GM15510 (cell line): ENCODE data around the gene PKDREJ.

ENCODE experiments used
- POLR2A ChIP-seq: IDR thresholded peaks from 3 replicates; pipeline ENCODE4 v1.6.1; 2011; ENCODE audit warnings: borderline replicate concordance; ENCODE audit not compliant: insufficient read length; ENCODE audit errors: extremely low read depth

PKDREJ gene

DNA sequence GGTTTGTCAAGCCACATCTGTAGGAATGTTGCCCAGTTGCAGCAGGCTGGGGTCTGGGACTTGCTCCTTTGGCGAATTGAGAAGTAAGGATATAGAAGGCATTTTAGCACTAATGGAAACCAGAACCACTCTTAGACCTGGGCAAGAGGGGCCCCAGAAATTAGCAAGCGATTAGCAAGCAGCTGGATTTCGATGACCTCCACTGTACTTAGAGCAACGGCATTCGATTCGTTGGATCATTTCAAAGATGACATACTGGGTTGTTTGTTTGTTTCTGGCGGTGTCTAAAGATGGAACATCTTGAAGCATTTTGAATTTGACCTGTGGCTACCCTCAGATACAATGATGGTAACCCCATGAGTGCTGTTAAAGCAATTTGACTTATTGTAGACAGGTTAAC is 11.9 kb downstream of the PKDREJ start:
- no peak for TF ChIP-seq POLR2A

DNA sequence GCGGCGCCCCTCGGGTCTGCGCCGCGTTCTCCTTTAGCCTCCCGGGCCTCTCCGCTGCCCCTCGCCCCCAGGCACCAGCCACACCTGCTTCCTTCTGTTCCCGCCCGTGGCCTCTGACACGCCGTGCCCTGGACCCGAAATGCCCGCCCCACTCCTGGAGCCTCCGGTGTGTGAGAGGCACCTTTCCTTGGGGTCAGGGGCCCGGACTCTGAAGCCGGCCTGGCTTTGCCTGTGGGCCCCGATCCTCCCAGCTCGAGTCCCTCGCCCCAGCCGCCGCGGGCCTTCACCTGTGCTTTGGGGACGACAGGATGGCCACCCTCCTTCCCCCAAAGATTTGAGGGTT is 12.4 kb downstream of the PKDREJ start:
- no peak for TF ChIP-seq POLR2A

DNA sequence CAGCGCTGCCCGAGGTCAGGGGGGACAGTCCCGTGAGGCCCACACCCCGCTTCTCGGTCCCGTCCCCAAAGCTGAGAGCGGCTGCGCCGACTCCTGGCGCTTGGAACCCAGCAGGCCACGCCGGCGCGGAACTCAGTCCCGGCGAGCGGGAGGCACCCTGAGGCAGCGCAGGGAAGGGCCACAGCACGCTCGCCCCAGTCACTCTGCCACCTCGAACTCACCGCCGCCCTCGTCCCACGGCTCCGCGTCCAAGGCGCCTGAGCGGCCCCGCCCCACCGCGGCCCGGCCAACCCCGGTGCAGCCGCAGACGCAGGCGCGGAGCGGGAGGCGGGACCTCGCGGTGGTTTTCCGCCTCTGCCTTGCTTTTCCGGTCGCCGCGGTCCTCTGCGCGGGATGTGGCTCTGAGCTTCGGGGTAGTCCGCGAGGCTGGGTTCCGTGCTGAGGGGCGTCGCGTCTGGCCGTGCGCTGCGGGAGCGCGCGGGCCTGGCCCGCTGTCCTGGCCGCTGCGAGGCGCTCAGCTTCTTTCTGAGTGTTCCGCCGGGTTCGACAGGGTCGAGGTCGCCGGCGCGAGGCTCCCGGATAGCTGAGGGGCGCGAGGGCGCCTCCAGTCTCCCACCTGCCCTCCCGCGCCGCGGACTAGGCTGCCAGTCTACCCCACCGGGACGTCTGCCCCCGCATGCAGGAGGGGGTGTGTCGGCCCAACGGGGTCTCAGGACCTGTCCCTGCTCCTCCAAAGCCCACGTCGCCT is 12.9 kb downstream of the PKDREJ start, which contains the start of gene CDPF1:
TSS of gene CDPF1 (minus strand) at position 259 of the 748 bp plus-strand sequence. CDS start 2,009 bp downstream, outside the sequence.
- peak; percentile 91 for TF ChIP-seq POLR2A

DNA sequence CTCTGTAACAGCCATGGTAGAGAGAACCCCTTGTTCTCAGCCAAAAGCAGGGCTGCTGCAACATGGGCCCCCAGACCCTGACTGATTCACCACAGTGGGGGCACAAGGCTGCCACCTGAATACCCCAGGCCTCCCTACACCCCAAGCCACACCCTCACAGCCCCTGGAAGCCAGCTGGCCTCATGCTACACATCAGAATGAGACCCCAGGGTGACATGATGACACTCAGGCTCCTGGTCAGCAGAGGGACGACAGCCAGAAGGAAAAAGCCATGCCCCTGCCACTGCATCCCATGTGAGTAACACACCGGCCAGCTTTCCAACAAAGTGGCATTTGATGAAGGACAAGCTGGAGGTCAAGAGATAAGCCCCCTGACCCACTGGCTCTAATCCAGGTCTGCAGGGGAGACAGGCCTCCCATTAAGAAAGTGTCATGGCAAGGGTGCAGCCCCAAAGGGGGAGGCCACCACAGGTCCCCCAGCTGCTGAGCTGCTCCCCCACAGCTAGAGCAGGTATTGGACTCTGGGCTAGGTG is 15.6 kb downstream of the PKDREJ start:
- TF ChIP-seq POLR2A = no peak

DNA sequence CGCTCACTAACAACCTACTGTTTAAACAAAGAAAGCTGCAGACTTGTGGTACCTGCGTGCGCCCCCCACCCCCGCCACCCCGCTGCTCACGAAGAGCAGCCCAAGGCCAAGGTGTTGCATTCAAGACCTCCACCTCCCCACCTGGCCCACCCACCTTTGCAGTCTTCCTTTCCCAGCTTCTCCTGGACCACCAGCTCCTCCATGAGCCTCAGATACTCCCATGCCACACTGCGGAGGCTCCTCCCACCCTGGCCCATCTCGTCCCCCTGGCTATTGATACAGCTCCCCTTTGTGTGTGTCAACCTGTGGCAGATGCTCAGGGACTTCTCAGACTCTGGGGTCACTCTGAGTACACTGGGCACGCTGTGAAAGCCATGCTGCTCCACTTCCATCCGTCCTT is 17.0 kb downstream of the PKDREJ start:
- no peak for TF ChIP-seq POLR2A

DNA sequence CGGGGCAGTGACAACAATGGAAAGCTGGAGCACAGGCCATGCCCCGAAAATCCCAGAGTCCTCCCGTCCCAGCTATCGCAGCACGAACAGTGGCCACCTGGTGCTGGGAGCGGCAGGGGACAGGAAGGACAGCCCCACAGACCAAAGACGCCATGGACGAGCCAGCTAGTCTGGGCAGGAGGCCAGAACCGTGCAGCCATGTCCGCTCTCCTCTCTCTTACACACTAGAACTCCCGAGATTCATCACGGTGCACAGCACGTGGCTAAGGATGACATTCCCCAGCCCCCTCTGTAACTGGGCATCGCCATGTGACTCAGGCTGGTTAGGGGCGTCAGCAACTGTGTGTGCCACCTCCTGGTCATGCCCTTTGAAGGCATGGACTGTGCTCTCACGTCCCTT is 17.6 kb downstream of the PKDREJ start:
- no peak for TF ChIP-seq POLR2A

DNA sequence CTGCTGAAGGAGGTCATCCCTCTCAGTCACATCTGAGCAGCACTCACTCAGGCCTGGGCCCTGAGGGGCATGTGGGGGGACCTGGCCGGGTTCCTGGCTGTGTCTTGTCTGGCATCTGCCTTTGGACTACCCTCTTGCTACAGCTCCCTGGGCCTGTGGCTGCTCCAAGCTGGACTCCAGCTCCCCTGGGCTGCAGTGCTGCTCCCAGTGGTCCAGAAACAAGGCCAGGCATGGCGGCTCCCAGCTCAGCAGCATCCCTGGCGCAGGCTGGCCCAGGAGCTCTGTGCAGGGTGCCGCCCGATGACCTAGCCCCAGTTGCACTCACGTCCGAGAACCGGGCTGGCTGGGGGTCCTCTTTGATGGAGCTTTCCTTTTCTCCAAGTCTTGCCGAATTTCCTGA is 18.4 kb downstream of the PKDREJ start:
- TF ChIP-seq POLR2A = no peak

DNA sequence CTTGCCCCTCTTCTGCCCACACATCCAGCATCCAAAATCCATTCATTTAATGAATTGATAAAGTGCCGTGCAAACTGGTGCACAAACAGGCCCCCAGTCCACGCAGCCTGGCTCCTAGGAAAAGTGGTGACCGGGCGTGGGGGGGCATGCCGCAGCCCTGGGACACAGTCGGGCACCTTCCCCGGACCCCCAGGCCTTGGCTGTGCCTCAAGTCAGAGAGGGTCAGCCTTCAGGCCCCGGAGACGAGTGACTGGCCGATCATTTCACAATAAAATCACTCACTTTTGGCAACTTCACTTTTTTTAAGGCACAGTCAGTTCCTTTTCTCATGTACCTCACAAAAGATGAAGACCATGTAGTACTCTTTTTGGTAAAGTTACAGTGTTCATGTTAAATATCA is 21.1 kb downstream of the PKDREJ start:
- no peak for TF ChIP-seq POLR2A

DNA sequence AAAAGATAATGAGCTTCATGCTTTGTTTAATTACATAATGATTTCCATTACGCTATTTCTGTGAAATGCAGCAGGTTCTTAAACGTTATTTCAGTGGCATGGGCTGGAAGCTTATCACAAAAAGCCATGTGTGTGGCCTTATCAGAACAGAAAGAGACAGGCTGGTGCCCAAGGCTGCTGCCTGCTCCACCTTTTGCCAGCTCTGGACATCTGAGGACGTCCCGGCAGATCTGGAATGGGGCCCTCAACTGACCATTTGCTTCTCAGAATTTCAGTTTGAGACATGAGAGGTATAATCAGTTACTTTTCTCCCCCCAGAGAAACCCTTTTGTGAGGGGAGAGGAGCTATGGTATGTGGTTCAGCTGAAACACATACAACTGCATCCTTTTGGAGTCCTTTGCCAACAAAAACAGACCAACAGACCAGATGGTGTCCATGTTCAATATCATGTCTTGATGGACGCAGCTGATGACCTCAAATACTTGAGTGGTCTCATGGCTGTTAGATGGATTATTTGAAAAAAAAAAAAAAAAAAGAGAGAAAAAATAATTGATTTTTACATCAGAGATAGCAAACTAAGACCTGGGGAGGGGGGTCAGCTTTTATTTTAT is 21.6 kb downstream of the PKDREJ start:
- no peak for TF ChIP-seq POLR2A

DNA sequence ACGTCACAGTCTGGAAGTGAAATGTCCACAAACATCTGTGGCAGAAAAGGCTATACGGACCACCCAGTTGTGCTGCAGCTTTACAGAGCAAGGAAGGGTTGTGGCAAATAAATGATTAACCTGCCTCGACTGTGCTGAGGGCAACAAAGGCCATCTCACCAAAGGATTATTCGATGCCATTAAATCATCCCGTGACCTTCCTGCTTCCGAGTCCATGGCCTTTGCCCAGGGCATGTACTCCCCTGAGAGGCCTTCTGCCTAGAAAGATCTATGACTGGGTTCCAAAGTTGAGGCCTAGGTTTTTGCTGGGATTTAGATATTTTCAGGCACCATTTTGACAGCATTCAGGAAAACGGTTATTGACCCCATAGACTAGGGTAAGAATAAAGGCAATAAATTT is 22.2 kb downstream of the PKDREJ start:
- no peak for TF ChIP-seq POLR2A

DNA sequence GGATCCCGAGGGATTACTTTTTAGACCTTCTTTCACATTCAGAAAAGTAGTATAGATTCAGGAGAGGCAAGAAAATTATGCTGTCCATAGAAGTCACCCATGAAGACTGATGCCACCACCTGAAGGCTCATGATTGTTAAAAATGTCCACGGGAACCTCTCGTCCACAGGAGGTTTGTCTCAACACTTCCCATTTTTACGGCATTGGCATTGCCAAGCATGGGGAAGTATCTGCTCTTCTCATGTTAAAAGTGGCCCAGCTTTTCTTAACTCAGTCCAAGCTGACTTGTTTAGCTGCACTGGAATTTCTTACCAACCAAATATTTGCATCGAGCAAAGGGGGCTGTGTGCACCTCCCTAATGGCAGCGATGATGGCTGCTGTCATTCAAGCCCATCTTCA is 22.6 kb downstream of the PKDREJ start:
- no peak for TF ChIP-seq POLR2A

DNA sequence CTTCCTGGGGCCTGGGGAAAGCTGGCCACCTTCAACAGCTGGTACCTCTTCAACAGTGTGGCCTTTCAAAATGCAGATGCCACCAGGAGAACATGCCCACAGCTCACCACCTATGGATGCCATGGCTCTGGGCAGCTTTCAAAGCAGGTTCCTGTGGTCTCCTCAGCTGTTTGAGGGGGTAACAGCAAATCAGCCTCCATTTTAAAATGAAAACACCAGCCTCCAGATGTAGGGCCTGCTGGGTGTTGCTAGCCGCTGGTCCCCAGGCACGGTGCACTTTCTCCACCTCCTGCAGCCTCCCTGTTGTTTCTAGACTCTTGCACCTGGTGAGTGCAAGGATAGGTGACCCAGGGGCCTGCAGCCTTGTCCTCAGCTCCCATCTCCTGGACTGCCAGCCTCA is 23.1 kb downstream of the PKDREJ start:
- TF ChIP-seq POLR2A = no peak

DNA sequence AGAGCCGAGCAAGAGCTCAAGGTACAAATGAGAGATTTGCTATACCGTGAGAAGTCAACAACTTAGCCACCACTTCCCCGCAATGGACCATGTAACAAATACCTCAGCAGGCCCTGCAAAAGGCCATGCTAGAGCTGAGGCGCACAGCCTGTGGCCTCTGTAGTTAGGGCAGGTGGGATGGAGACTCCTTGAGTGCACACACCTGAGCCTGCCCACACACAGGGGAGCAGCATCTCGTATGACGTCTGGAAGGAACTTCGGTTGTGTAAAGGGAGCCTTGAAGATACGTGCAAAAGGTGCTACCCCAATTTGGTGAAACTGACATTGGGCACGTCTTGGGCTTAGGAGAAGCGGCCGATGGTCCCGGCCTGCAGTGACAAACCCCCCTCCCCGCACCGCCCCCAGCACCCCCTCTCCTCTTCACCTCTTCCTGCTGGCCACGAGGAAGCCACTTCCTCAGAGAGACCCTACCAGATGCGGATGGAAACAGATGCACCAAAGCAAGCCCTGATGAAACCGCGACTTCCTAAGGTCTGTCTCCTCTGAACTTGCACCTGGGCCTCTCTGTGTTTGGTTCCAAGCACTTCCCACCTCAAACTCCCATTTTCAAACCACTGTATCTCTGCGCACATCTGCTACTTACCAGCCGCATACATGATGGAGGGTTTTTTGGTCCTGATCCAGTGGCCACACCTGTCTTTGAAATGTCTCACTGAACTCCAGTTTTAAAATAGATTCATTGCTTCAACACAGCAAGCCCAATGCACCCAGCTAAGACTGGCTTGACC is 23.7 kb downstream of the PKDREJ start:
- no peak for TF ChIP-seq POLR2A

DNA sequence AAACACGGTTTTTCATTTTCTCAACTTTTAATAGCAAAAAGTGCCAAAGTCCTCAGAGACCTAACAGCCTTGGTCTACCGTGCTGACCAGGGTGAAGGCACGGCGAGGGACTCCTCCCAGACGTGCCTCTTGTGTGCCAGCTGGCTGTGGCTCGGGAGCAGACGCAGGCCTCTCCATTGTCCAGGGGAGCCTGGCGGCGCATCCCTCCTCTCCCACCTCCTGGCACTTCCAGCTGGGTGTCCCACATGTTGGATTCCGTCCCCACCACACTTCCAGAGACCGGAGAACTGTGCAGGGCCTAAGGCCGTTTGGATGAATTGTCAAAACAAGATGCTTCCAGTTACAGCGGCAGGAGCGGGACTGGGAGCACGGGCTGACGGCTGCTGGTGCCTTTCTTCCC is 24.6 kb downstream of the PKDREJ start:
- TF ChIP-seq POLR2A = no peak

DNA sequence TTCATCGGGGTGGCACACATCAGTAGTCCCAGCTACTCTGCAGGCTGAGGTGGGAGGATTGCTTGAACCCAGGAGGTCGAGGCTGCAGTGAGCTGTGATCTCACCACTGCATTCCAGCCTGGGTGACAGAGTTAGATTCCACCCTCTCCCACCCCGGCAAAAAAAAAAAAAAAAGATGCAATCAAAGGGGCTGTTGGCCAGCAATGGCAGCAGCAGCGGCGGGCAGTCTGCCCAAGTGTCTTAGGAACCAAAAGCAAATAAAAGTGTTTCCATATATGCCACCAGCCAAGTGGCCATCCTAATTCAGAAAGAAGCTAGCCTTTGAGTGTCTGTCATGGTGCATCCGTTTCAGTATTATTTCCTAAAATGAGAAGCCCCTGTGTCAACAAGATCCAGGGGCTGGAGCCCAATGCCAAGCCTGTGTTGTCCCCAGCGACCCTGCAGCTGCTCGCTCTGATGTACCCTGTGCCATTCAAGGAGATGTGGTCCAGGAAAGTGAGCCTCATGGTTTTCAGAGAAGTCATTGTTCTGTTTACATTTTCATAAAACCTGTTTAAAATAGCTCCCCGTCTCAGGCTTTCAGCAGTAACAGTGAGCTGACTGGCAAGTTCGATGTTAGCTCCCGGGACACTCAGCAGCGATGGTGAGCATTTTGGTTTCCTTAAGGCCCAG is 25.6 kb downstream of the PKDREJ start:
- no peak for TF ChIP-seq POLR2A
